DMS79 treated with DMSO at 0.1 percent for 48 hours (cell line): ENCODE measurements around the gene CPVL.

Source experiments
- DNase-seq: peaks from one replicate; lab custom pipeline; 2025; lab: John Stamatoyannopoulos, UW

The CPVL gene

GRCh38 chr7:28973591-28973990 lies 172.7 kb downstream of the CPVL start:
- no peak for DNase-seq

DNA sequence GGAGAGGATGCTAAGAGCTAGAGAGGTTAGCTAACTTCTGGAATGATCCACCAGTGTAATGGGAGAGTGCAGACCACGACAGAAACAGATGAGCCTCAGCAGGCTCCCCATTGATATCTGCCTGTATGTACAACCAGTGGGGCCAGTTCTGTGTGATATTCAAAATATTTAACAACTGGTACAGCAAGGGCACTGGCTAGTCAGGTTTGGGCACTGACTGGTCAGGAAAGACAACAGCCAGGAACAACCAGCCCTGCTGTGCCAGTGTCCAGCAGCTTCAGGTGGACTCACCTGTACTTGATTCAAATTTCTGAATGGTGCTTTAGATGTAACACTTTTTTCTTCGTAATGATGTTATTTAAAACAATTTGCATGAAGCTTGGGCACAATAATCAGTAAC lies 182.3 kb downstream of the CPVL start:
- no peak for DNase-seq

DNA sequence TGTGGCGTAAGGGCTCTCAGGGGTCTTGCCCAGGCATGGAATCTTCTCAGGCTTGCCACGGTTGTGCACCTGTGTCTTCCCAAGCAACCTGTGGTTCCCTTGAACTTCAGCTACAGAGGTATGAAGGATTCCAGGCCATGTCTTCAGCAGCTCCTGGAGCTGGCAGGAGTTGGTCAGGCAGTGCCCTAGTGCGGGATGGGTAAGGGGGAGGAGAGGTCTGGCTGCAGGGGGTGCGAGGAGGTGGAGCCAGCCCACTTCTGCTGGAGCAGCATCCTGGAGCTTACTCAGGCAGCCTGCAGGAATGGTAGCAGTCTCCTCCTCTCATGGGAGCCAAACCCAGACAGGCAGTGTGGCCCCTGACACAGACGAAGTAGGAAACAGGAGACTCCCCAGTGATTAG lies 184.4 kb downstream of the CPVL start:
- DNase-seq: peak; percentile 46

GRCh38 chr7:28960071-28960840 lies 186.1 kb downstream of the CPVL start:
- peak; percentile 8 for DNase-seq

GRCh38 chr7:28958980-28959347 lies 187.4 kb downstream of the CPVL start:
- no peak for DNase-seq

DNA sequence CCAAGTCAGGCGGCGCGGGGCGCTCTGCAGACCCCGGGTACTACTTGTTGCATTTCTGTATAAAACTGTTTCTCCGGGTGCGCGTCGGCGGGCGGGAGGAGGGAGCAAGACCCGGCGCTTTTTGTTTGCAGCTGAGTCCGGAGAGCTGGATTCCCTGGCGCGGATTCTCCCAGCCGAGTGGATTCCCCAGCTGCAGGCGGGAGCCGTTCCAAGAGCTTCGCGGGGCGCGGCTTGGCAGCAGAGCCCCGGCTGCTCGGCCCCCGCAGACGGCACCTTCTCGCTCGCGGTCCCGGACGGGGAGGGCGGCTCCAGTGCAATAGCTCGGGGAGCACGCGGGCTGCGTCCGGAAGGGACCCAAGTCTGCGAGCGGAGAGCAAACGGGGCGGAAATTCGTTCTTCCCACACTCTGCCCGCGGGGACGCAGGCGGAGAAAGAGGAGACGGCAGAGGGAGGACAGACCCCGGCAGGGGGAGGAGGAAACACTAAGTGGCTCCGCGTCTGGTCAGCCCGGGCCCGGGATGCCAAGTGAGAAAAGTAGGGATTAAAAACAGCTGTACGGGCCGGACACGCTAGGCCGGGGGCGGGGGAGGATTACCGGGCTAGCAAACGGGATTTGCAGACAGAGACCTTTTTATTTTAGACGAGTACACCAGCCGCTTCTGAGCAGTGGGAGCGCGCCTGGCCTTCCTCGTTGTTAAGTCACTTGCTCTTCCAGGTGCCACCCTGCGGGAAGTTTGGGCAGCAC lies 187.9 kb downstream of the CPVL start, which contains the start of gene TRIL:
TRIL (minus strand) TSS at position 96 of the 745 bp plus-strand sequence. CDS start 284 bp downstream, outside the sequence.
- peak; percentile 61 for DNase-seq

DNA sequence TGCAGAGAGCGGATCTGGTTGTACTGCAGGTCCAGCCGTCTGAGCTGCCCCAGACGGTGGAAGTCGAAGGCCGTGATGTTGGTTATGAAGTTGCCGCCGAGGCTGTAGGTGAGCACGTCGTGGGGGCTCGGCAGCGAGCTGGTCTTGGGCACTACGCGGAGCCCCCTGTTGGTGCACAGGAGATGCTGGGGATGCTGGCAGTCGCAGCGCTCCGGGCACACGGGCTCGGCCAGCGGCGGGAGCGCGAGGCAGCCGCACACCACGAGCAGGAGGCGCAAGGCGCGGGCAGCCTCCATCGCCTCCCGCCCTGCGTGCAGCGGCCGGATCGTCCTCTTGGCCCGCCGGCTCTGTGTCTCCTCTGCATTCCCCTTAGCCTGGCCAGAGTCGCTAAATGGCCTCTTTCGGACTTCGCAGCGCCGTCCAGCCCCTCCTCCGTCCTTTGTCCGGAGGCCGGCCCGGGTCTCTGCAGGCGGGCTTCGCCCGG lies 188.5 kb downstream of the CPVL start:
- peak; percentile 50 for DNase-seq

GRCh38 chr7:28957064-28957750 lies 189.1 kb downstream of the CPVL start:
- peak; percentile 50 for DNase-seq

DNA sequence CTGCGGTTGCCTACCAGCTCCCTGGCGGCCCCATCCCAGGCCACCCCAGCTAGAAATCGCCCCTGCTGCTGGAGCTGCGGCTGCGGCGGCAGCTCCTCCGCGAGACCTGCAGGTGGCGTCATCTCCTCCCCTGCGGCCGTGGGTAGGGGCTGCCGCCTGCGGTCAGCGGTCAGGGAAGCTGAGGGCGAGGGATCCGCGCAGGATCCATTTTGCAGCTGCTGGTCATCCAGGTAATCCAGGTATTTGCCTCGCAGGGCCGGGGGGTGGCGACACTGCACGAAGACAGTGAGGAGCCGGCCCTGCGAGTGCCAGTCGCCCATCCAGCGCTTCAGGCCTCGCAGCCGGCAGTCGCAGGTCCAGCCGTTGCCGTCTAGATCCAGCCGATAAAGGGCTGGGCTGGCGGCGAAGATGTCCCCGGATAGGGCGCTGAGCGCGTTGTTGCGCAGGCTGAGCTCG lies 189.7 kb downstream of the CPVL start:
- DNase-seq: peak; percentile 80

GRCh38 chr7:28955718-28956607 lies 190.4 kb downstream of the CPVL start:
- peak; percentile 69 for DNase-seq

- no peak for DNase-seq
Measured at GRCh38 chr7:28955356-28955717, 191.0 kb downstream of the CPVL start.

- DNase-seq: no peak
Measured at GRCh38 chr7:28954946-28955345, 191.4 kb downstream of the CPVL start.

DNA sequence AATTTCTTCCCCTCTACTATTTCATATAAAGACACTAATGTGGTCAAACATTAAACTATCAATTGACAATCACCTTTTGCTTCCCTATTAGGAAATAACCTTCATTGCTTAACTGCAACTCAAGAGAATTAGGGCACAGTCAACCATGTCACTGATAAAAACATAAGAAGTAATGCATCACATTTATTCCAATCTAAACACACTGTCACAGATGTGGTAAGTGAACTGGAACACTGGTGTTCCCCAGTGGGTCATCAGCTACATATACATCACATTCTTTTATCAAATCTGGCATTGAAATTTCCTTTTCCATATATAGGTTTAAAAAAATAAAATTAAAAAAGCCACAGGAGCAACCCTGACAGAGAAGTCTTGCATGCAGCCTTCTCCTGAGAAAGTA lies 191.9 kb downstream of the CPVL start:
- DNase-seq: no peak

DNA sequence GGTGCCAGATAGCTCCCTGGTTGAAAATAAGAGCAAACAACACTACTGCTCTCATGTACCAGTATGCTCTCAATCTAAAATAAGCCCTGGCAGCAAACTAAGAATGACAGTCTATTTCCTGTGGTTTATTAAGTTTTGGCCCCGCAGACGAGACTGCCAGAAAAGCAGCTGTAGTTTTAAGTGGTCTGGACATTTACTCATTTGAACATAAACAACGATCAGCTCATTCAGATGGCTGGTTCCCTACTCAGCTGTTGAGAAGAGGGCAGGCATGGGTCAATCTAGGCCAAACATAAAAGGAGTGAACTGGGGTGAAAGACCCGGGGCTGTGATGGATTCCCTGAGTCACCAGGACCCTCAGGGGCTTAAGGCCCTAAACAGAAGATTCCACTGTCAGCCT lies 192.7 kb downstream of the CPVL start:
- no peak for DNase-seq
